Caco-2 (cell line): ENCODE measurements around the gene RAB26. TPM values are rescaled to one million over a fixed set of nuclear protein-coding genes. Genes with fewer than 3 reads are reported as not detected.
"Not testable (repeated sequence)": the region's sequence is repeated elsewhere in the genome, so short reads cannot be mapped to it uniquely, and the experiment has no call there.

Experiments
- BruUV-seq: library from RNA; stranded (reverse); fragments of 400-500 nt; replicated peaks from 2 replicates; lab custom pipeline; 2021; lab: Mats Ljungman, UMichigan
- CTCF ChIA-PET: fragments of 300-600 bp; sonication (Branson Sonifier 250); formaldehyde crosslinking; loops from one replicate; lab custom pipeline; 2022; ENCODE audit warnings: antibody characterized with exemption; lab: Charles Lee
- POLR2A ChIA-PET: fragments of 300-600 bp; sonication (Branson Sonifier 250); formaldehyde crosslinking; loops from one replicate; lab custom pipeline; 2022; ENCODE audit warnings: antibody characterized with exemption; lab: Charles Lee
- DNase-seq, 2 experiments: peaks; one replicate each; pipeline versions ENCODE4 v3.0.0 to v3.0.0-alpha.2; 2020 to 2022
- H3K27me3 ChIP-seq: replicated peaks from 2 replicates; pipeline ENCODE4 v1.6.0; 2011; ENCODE audit warnings: low read length; ENCODE audit not compliant: control insufficient read depth, insufficient read depth
- H3K36me3 ChIP-seq: 2 replicates; pipeline ENCODE4 v1.5.1; 2011; ENCODE audit warnings: low read length; ENCODE audit not compliant: control insufficient read depth, insufficient read depth
- H3K4me1 ChIP-seq: fragments of 250-450 bp; sonication (Bioruptor Pico); 2 replicates; pipeline ENCODE4 v1.5.1; 2020; ENCODE audit warnings: mild to moderate bottlenecking
- H3K4me3 ChIP-seq: 2 replicates; pipeline ENCODE4 v1.5.1; 2011; ENCODE audit warnings: low read depth, mild to moderate bottlenecking, control low read depth, low read length
- H3K9me3 ChIP-seq: fragments of 250-450 bp; sonication (Bioruptor Pico); 2 replicates; pipeline ENCODE4 v1.5.1; 2020; ENCODE audit warnings: mild to moderate bottlenecking, moderate library complexity
- H3K27ac Mint-ChIP-seq: one replicate; pipeline ENCODE4 v1.8.0; 2022; ENCODE audit warnings: mixed read lengths; ENCODE audit not compliant: unreplicated experiment
- H3K27me3 Mint-ChIP-seq: one replicate; pipeline ENCODE4 v1.8.0; 2022; ENCODE audit warnings: mixed read lengths; ENCODE audit not compliant: insufficient read depth, unreplicated experiment
- H3K36me3 Mint-ChIP-seq: one replicate; pipeline ENCODE4 v1.8.0; 2022; ENCODE audit warnings: mild to moderate bottlenecking, mixed read lengths; ENCODE audit not compliant: insufficient read depth, unreplicated experiment
- H3K4me1 Mint-ChIP-seq: one replicate; pipeline ENCODE4 v1.8.0; 2022; ENCODE audit warnings: low read depth, mixed read lengths; ENCODE audit not compliant: unreplicated experiment
- H3K4me3 Mint-ChIP-seq: one replicate; pipeline ENCODE4 v1.8.0; 2022; ENCODE audit warnings: mild to moderate bottlenecking, moderate library complexity, mixed read lengths; ENCODE audit not compliant: unreplicated experiment
- H3K9me3 Mint-ChIP-seq: one replicate; pipeline ENCODE4 v1.8.0; 2022; ENCODE audit warnings: mixed read lengths; ENCODE audit not compliant: unreplicated experiment
- intact Hi-C: fragments of 100-400 bp; cut with micrococcal nuclease; formaldehyde crosslinking; loops from one replicate; pipeline ENCODE4 v1.10.0; 2022; ENCODE audit not compliant: unreplicated experiment
- total RNA-seq: library from RNA; stranded (reverse); gene quantifications from 2 replicates; pipeline ENCODE4 v1.2.3, GENCODE V29; 2022
- TF ChIP-seq, protein P1 (sequence below), 2 experiments: fragments of 200-600 bp in 1 of 2; IDR thresholded peaks; 1 replicate in 1 of 2; 2 replicates in 1 of 2; pipeline versions ENCODE4 v1.5.1 to v1.8.0; 2011 to 2022; ENCODE audit warnings: antibody characterized with exemption in 1 of 2, control low read depth in 1 of 2, inconsistent platforms in 1 of 2, low read depth in 1 of 2, low read length in 1 of 2, mild to moderate bottlenecking in 1 of 2, moderate library complexity in 1 of 2; ENCODE audit not compliant: insufficient read depth in 1 of 2, severe bottlenecking in 1 of 2, unreplicated experiment in 1 of 2

RAB26 gene
- total RNA-seq, 1 experiment from 2014 or later: 1.0 TPM

DNA sequence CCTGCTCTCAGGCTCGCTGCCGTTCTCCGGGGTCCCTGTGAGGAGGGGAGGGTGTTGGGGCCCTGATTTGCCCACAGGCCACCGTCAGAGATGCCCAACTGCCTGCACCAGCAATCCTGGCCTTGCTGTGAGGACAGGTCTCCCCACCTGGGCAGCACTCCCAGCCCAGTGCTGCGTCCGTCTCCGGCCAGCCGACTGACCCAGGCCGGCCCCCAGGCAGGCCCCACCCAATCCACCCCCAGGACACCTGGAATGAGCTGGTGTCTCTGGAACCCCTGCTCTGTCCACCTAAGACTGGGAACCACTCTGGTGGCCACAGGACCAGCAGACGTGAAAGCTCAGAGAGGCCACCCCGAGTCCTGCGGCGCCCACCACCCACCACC is 32.8 kb upstream of the RAB26 start:
- no peaks in the 10 kb centered on the region for H3K27me3 ChIP-seq
- ChIA-PET POLR2A (no interaction called here), CTCF (no interaction called here)
- H3K36me3 Mint-ChIP-seq: peaks cover 6% of the 10 kb centered on the region
- TF ChIP-seq, protein P1, sequence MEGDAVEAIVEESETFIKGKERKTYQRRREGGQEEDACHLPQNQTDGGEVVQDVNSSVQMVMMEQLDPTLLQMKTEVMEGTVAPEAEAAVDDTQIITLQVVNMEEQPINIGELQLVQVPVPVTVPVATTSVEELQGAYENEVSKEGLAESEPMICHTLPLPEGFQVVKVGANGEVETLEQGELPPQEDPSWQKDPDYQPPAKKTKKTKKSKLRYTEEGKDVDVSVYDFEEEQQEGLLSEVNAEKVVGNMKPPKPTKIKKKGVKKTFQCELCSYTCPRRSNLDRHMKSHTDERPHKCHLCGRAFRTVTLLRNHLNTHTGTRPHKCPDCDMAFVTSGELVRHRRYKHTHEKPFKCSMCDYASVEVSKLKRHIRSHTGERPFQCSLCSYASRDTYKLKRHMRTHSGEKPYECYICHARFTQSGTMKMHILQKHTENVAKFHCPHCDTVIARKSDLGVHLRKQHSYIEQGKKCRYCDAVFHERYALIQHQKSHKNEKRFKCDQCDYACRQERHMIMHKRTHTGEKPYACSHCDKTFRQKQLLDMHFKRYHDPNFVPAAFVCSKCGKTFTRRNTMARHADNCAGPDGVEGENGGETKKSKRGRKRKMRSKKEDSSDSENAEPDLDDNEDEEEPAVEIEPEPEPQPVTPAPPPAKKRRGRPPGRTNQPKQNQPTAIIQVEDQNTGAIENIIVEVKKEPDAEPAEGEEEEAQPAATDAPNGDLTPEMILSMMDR (IDR thresholded peaks at IDR 0.05; ENCODE audit: insufficient read depth in 1 of 2, low read depth in 1 of 2, low read length in 1 of 2, severe bottlenecking in 1 of 2, unreplicated experiment in 1 of 2): no peak
- H3K27me3 Mint-ChIP-seq: no peaks in the 10 kb centered on the region
- H3K9me3 Mint-ChIP-seq: no peaks in the 10 kb centered on the region
- H3K4me3 Mint-ChIP-seq: no peak overlapping the region
- H3K27ac Mint-ChIP-seq: no peak overlapping the region
- DNase-seq: no peak
- H3K36me3 ChIP-seq: no peaks in the 10 kb centered on the region
- intact Hi-C loops: no loop called here
- no peaks in the 10 kb centered on the region for H3K4me1 Mint-ChIP-seq
- no peaks in the 10 kb centered on the region for H3K4me1 ChIP-seq
- no peak overlapping the region for H3K4me3 ChIP-seq
- no TSS peak for BruUV-seq
- no peaks in the 10 kb centered on the region for H3K9me3 ChIP-seq

DNA sequence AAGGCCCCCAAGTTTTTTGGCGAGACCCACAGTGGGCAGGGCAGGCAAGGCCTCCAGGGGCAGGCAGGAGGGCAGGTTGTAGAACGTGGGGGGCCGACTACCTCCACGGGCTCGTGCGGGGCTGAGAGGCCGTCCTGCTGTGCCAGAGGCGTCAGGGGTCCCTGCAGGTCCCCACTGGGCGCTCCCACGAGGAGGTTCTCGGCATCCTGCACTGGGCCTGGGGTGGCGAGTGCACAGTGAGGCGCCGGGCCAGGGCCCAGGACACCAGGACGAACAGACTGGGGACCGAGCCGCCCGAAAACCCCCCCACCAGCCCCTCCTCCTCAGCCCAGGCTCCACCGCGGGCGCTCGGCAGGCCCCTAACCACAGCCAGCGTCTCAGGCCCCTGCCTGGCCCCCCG is 32.0 kb upstream of the RAB26 start:
- H3K27me3 ChIP-seq, POLR2A ChIA-PET, H3K36me3 ChIP-seq, H3K4me3 Mint-ChIP-seq, intact Hi-C loops, DNase-seq, H3K4me1 ChIP-seq, CTCF ChIA-PET, BruUV-seq, H3K4me3 ChIP-seq, H3K9me3 ChIP-seq, H3K27me3 Mint-ChIP-seq, H3K27ac Mint-ChIP-seq, H3K4me1 Mint-ChIP-seq, H3K9me3 Mint-ChIP-seq: not testable (repeated sequence)
- peaks cover 12% of the 10 kb centered on the region for H3K36me3 Mint-ChIP-seq

DNA sequence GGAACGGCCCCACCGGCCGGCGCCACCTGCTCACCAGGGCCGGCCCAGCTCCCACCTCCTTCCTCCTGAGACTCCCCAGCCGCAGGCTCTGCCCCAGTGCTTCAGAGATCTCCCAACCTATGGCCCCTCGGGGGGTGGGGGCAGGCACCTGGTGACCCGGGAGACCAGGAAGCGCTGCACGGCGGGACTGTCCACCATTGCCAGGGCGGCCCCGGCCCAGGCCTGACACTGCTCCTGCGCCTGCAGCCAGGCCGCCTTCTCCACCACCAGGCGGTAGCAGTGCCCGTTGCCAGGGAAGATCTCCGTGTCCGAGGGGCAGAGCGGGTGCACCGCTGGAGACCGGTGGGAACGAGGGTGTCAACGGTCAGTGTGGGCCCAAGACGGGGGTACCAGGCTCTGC is 31.1 kb upstream of the RAB26 start:
- H3K27me3 Mint-ChIP-seq, BruUV-seq, CTCF ChIA-PET, DNase-seq, intact Hi-C loops, H3K36me3 ChIP-seq, H3K27me3 ChIP-seq, POLR2A ChIA-PET, H3K9me3 ChIP-seq, H3K9me3 Mint-ChIP-seq, H3K27ac Mint-ChIP-seq, H3K4me3 ChIP-seq, H3K4me1 ChIP-seq, H3K4me3 Mint-ChIP-seq, H3K4me1 Mint-ChIP-seq: not testable (repeated sequence)
- peaks cover 12% of the 10 kb centered on the region for H3K36me3 Mint-ChIP-seq

DNA sequence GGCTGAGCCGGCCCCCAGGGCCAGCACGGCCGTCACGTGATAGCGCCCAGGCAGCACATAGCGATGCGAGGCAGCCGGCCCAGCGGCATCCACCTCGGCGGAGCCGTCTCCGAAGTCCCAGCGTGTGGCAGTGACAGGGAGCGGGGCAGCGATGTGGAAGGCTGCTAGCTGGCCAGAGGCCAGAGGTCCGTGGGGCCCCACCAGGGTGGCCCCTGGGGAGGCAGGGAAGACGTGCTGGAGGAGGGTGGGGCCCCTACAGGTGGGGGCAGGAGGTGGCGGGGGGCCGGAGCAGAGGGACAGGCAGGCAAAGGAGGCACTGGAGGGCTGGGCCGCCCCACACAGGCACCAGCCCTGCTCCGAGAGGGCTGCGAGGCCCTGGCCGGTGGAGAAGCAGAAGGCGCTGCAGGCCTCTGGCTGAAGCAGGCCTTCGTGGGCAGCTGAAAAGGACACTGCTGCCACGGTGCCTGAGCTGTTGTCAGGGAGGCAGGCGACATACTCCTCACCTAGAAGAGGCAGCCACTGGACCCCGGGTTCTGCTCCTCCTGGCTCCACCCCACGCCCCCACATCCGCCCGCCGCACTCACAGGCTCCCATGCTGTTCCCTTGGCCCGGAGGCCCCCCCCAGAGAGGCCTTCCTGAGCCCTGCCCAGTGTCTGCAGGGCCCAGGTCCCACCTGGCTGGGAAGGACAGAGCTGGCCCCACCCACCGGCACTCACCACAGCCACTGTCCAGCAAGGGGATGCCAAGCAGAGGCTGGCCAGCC is 30.3 kb upstream of the RAB26 start:
- H3K9me3 Mint-ChIP-seq, H3K4me1 ChIP-seq, CTCF ChIA-PET, H3K27me3 ChIP-seq, POLR2A ChIA-PET, intact Hi-C loops, H3K36me3 ChIP-seq, H3K9me3 ChIP-seq, H3K4me3 Mint-ChIP-seq, H3K27me3 Mint-ChIP-seq, H3K27ac Mint-ChIP-seq, H3K4me1 Mint-ChIP-seq, BruUV-seq, H3K36me3 Mint-ChIP-seq, H3K4me3 ChIP-seq, DNase-seq: not testable (repeated sequence)
